Heart left ventricle (tissue), 16 donors: ENCODE measurements around the gene ATAD3B. TPM values are rescaled to one million over a fixed set of nuclear protein-coding genes. Genes with fewer than 3 reads are reported as not detected.
A peak's percentile ranks its signal among the peaks of the same experiment; 100 is the strongest.
"Not testable (repeated sequence)": the region's sequence is repeated elsewhere in the genome, so short reads cannot be mapped to it uniquely, and the experiment has no call there.

Experiments
- ATAC-seq, 4 donors: fragments of 200-7000 bp; cut with Tn5 transposase; one replicate each; pipeline ENCODE4 v1.9.1; 2020 to 2022; ENCODE audit warnings: moderate library complexity in 4 of 4, mild to moderate bottlenecking in 3 of 4, moderate number of reproducible peaks in 1 of 4
- DNase-seq, 5 donors: peaks; one replicate each; pipeline ENCODE4 v3.0.0-alpha.2; 2020
- H3K27ac ChIP-seq, 12 donors: fragments of 200-600 bp; sonication (generic) in 4 of 12; one replicate each; pipeline versions ENCODE4 v1.5.0 to v1.8.0; 2016 to 2022; ENCODE audit warnings: mild to moderate bottlenecking in 2 of 12
- H3K27me3 ChIP-seq, 9 donors: fragments of 200-600 bp; sonication (generic) in 2 of 9; one replicate each; pipeline versions ENCODE4 v1.5.1 to v1.8.0; 2016 to 2022; ENCODE audit warnings: mild to moderate bottlenecking in 3 of 9
- H3K36me3 ChIP-seq, 9 donors: fragments of 200-600 bp; sonication (generic) in 2 of 9; one replicate each; pipeline versions ENCODE4 v1.5.0 to v1.8.0; 2018 to 2022; ENCODE audit warnings: mild to moderate bottlenecking in 2 of 9
- H3K4me1 ChIP-seq, 12 donors: fragments of 200-600 bp; sonication (generic) in 4 of 12; one replicate each; pipeline versions ENCODE4 v1.5.0 to v1.8.0; 2016 to 2022; ENCODE audit warnings: mild to moderate bottlenecking in 3 of 12
- H3K4me3 ChIP-seq, 12 donors: fragments of 200-600 bp; sonication (generic) in 4 of 12; one replicate each; pipeline versions ENCODE4 v1.5.0 to v1.8.0; 2017 to 2022; ENCODE audit warnings: mild to moderate bottlenecking in 9 of 12, moderate library complexity in 4 of 12
- H3K9me3 ChIP-seq, 12 donors: fragments of 200-600 bp; sonication (generic) in 4 of 12; one replicate each; pipeline versions ENCODE4 v1.5.0 to v1.8.0; 2016 to 2022; ENCODE audit warnings: mild to moderate bottlenecking in 1 of 12
- CTCF ChIP-seq, 12 donors: fragments of 200-600 bp; sonication (generic) in 4 of 12; IDR thresholded peaks; one replicate each; pipeline versions ENCODE4 v1.5.0 to v1.8.0; 2018 to 2022; ENCODE audit warnings: antibody characterized with exemption in 12 of 12, mild to moderate bottlenecking in 5 of 12
- POLR2A ChIP-seq, 2 donors: fragments of 450-650 bp; IDR thresholded peaks; one replicate each; pipeline ENCODE4 v1.6.1; 2017; ENCODE audit warnings: antibody characterized with exemption in 2 of 2, mild to moderate bottlenecking in 2 of 2, moderate library complexity in 2 of 2
- WGBS, 4 donors: extraction: QIAGEN DNeasy Blood & Tissue Kit in 2 of 4; methylation state at CpG; one replicate each; pipeline versions ENCODE4 v1.1.5 to v1.1.7; 2013 to 2018; 5-methylcytosine and 5-hydroxymethylcytosine counted together
- intact Hi-C, 10 donors: fragments of 100-400 bp; cut with DNase I; formaldehyde crosslinking; loops; one replicate each; pipeline versions ENCODE4 v1.11.1 to v1.14.2; 2022
- polyA plus RNA-seq, 2 donors: library from polyadenylated mRNA; stranded (reverse); fragments of 200-250 nt; gene quantifications; one replicate each; pipeline ENCODE4 v1.2.3, GENCODE V29; 2013
- total RNA-seq, 9 donors: library from RNA; depleted of rRNA in 2 of 9; stranded (reverse); fragments of >200 nt in 2 of 9; fragmentation: NEBNext Ultra II Directional in 3 of 9; extraction: Animal tissue kit (Norgen Biotek cat#: 25700) in 3 of 9; gene quantifications; one replicate each; pipeline versions ENCODE4 v1.1.0 to v1.2.4, GENCODE V29; 2016 to 2023
- donor health status: ischemic (EF 13 %, LVEDD 7.1; RV severe dilation, severe dysfunction).
- donor health status: healthy with polysubstance abuse.
- donor health status: DM: no; HTN: yes; CAD: no.
- donor health status: DM: no; HTN: no; CAD: no.
- donor health status: ischemic (EF 25% LVEDD 6.9; RV normal size, moderate dysfunction).
- donor health status: ischemic (EF 25% LVEDD 5.7; RV mildly dilated, moderate dysfunction).
- donor health status: healthy.
- donor health status: DM: yes; HTN: yes; CAD: no.
- donor health status: ischemic (EF 35%, LVEDD 5.7; RV mildly dilated, moderate dysfunction).
- donor health status: nonischemic (EF 11% LVEDD 7.7; RV severe dilation, severe dysfunction).
- donor health status: DM: yes; HTN: yes; CAD: no.
- donor health status: PGD.
- donor health status: ischemic (EF 29% LVEDD 5.4; RV normal size, mild dysfunction).
- donor health status: nonischemic (EF 23%, LVEDD 6.1; RV moderate dilation, normal function).

The ATAD3B gene
- total and polyA plus RNA-seq, 11 donors: 2.2 to 15.6 (median 7.0) TPM

GRCh38 chr1:1477206-1477605, 5.6 kb downstream of the ATAD3B start:
- ATAC-seq (no peak), DNase-seq (no peak)
- Histone ChIP-seq H3K9me3 (no peaks in the 10 kb centered on the region), H3K27ac (no peak overlapping the region), H3K27me3 (no peaks in the 10 kb centered on the region), H3K4me1 (peaks cover 0 to 16% (median 13%) of the 10 kb centered on the region in 12 donors), H3K4me3 (no peak overlapping the region), H3K36me3 (peaks cover 0 to 35% (median 28%) of the 10 kb centered on the region in 9 donors)
- 93 to 96% (median 96%) methylated on average over 22 of the region's 22 CpGs for WGBS, 4 donors
- intact Hi-C loops: no loop called here
- TF ChIP-seq CTCF (IDR thresholded peaks at IDR 0.05) (no peak), POLR2A (IDR thresholded peaks at IDR 0.05) (no peak)

- WGBS, 4 donors: 94 to 95% (median 95%) methylated on average over 23 to 42 of the region's 42 CpGs
Measured at GRCh38 chr1:1479547-1480487, 8.3 kb downstream of the ATAD3B start.

GRCh38 chr1:1480488-1480867, 8.9 kb downstream of the ATAD3B start:
- H3K27ac ChIP-seq, DNase-seq, intact Hi-C loops, H3K4me3 ChIP-seq, H3K9me3 ChIP-seq, ATAC-seq, H3K4me1 ChIP-seq, H3K27me3 ChIP-seq: not testable (repeated sequence)
- peaks cover 0 to 58% (median 55%) of the 10 kb centered on the region in 9 donors for H3K36me3 ChIP-seq
- 93 to 98% (median 97%) methylated on average over 10 to 16 of the region's 16 CpGs; no CpG with 5 or more reads in 1 of the 4 donors for WGBS, 4 donors

More at GRCh38 chr1:1479547-1480487, 8.3 kb downstream of the ATAD3B start:
- Histone ChIP-seq H3K4me1 (no peaks in the 10 kb centered on the region), H3K27ac (no peak overlapping the region), H3K36me3 (peaks cover 0 to 57% (median 52%) of the 10 kb centered on the region in 9 donors), H3K4me3 (no peak overlapping the region), H3K27me3 (no peaks in the 10 kb centered on the region), H3K9me3 (no peaks in the 10 kb centered on the region)
- TF ChIP-seq POLR2A (IDR thresholded peaks at IDR 0.05): no peak
- no peak for TF ChIP-seq CTCF (IDR thresholded peaks at IDR 0.05)
- ATAC-seq: peak in 1 of 4 donors; percentile 14
- DNase-seq: no peak
- intact Hi-C loops: no loop called here

GRCh38 chr1:1481811-1482210, 10.2 kb downstream of the ATAD3B start:
- H3K27me3 ChIP-seq, DNase-seq, intact Hi-C loops, H3K9me3 ChIP-seq, H3K27ac ChIP-seq, ATAC-seq, H3K4me3 ChIP-seq, H3K4me1 ChIP-seq: not testable (repeated sequence)
- WGBS, 4 donors: 94 to 98% (median 96%) methylated on average over 17 to 30 of the region's 30 CpGs
- H3K36me3 ChIP-seq: peaks cover 0 to 66% (median 59%) of the 10 kb centered on the region in 9 donors

- WGBS, 4 donors: 96% methylated on average over 14 of the region's 14 CpGs
- no peaks in the 10 kb centered on the region for H3K9me3 ChIP-seq
- intact Hi-C loops: no loop called here
- no peak for ATAC-seq
- H3K27me3 ChIP-seq: no peaks in the 10 kb centered on the region
- TF ChIP-seq CTCF (IDR thresholded peaks at IDR 0.05) (no peak), POLR2A (IDR thresholded peaks at IDR 0.05) (no peak)
- no peak overlapping the region for H3K27ac ChIP-seq
- no peaks in the 10 kb centered on the region for H3K4me1 ChIP-seq
- H3K36me3 ChIP-seq: peaks cover 0 to 74% (median 57%) of the 10 kb centered on the region in 9 donors
- no peak overlapping the region for H3K4me3 ChIP-seq
- DNase-seq: no peak
Measured at GRCh38 chr1:1482856-1483255, 11.3 kb downstream of the ATAD3B start.
